ENCODE data around the gene DUSP18. TPM values are rescaled to one million over a fixed set of nuclear protein-coding genes. Genes with fewer than 3 reads are reported as not detected.
A peak's percentile ranks its signal among the peaks of the same experiment; 100 is the strongest.

Gene DUSP18
- total RNA-seq, 2 donors from 2014 or later, result 7.3 to 7.6 TPM

- DNase-seq, result no peak
- no peak overlapping the region for H3K4me3 Mint-ChIP-seq
These were observed 30.0 kb downstream of the DUSP18 start for GRCh38 chr22:30637701-30638114.

DNA sequence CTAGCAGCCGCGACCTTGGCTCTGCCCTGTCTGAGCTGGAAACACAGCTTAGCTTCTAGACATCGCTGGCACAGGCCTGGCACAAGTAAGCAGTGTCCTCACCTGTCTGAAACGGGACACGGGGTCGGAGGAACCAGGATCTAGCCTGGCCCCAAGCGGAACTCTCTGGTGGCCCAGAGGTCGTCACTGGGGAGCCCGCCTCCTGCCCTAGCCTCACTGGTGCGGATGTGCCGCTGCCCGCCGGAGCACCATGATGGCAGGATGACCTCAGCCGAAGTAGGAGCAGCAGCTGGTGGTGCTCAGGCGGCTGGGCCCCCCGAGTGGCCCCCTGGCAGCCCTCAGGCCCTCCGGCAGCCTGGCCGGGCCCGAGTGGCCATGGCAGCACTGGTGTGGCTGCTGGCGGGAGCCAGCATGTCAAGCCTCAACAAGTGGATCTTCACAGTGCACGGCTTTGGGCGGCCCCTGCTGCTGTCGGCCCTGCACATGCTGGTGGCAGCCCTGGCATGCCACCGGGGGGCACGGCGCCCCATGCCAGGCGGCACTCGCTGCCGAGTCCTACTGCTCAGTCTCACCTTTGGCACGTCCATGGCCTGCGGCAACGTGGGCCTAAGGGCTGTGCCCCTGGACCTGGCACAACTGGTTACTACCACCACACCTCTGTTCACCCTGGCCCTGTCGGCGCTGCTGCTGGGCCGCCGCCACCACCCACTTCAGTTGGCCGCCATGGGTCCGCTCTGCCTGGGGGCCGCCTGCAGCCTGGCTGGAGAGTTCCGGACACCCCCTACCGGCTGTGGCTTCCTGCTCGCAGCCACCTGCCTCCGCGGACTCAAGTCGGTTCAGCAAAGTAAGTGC is 31.2 kb downstream of the DUSP18 start:
- H3K27me3 Mint-ChIP-seq (ENCODE audit: insufficient read depth), result peaks cover 6% of the 10 kb centered on the region
- peak overlapping the region; percentile 60 for H3K4me3 Mint-ChIP-seq
- DNase-seq, result peak; percentile 70
- Histone ChIP-seq H3K27ac (ENCODE audit: low read depth, low read length) (no peak overlapping the region), H3K9ac (ENCODE audit: extremely low read depth, low read length, poor library complexity, severe bottlenecking) (no peak overlapping the region), H3K4me3 (ENCODE audit: low read length) (peak overlapping the region; percentile 76), H3K4me1 (ENCODE audit: control insufficient read depth, insufficient read depth, low read length) (no peaks in the 10 kb centered on the region), H3K27me3 (ENCODE audit: control insufficient read depth, insufficient read depth, low read length, poor library complexity, severe bottlenecking) (no peaks in the 10 kb centered on the region), H3K9me3 (ENCODE audit: control insufficient read depth, low read length) (no peaks in the 10 kb centered on the region), H3K36me3 (ENCODE audit: control insufficient read depth, insufficient read depth, low read length) (no peaks in the 10 kb centered on the region)
- 89 to 91% methylated on average over 21 to 45 of the region's 45 CpGs for WGBS, 2 experiments (ENCODE audit: insufficient coverage in 1 of 2, insufficient read length in 1 of 2)
- peak overlapping the region; percentile 70 for H3K27ac Mint-ChIP-seq
- peaks cover 10% of the 10 kb centered on the region for H3K4me1 Mint-ChIP-seq
- H3K9me3 Mint-ChIP-seq, result peaks cover 26% of the 10 kb centered on the region
- TF ChIP-seq, protein P1, sequence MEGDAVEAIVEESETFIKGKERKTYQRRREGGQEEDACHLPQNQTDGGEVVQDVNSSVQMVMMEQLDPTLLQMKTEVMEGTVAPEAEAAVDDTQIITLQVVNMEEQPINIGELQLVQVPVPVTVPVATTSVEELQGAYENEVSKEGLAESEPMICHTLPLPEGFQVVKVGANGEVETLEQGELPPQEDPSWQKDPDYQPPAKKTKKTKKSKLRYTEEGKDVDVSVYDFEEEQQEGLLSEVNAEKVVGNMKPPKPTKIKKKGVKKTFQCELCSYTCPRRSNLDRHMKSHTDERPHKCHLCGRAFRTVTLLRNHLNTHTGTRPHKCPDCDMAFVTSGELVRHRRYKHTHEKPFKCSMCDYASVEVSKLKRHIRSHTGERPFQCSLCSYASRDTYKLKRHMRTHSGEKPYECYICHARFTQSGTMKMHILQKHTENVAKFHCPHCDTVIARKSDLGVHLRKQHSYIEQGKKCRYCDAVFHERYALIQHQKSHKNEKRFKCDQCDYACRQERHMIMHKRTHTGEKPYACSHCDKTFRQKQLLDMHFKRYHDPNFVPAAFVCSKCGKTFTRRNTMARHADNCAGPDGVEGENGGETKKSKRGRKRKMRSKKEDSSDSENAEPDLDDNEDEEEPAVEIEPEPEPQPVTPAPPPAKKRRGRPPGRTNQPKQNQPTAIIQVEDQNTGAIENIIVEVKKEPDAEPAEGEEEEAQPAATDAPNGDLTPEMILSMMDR (conservative IDR thresholded peaks at IDR 0.05), result no peak
- H3K36me3 Mint-ChIP-seq (ENCODE audit: low read depth), result peaks cover 15% of the 10 kb centered on the region

More at GRCh38 chr22:30637701-30638114, 30.0 kb downstream of the DUSP18 start:
- Histone ChIP-seq H3K4me1 (ENCODE audit: control insufficient read depth, insufficient read depth, low read length) (no peaks in the 10 kb centered on the region), H3K27me3 (ENCODE audit: control insufficient read depth, insufficient read depth, low read length, poor library complexity, severe bottlenecking) (no peaks in the 10 kb centered on the region), H3K4me3 (ENCODE audit: low read length) (no peak overlapping the region), H3K36me3 (ENCODE audit: control insufficient read depth, insufficient read depth, low read length) (no peaks in the 10 kb centered on the region), H3K9me3 (ENCODE audit: control insufficient read depth, low read length) (no peaks in the 10 kb centered on the region), H3K27ac (ENCODE audit: low read depth, low read length) (no peak overlapping the region), H3K9ac (ENCODE audit: extremely low read depth, low read length, poor library complexity, severe bottlenecking) (no peak overlapping the region)
- peak overlapping the region; percentile 76 for H3K27ac Mint-ChIP-seq
- WGBS, 2 experiments (ENCODE audit: insufficient coverage in 1 of 2, insufficient read length in 1 of 2), result 70% methylated on average over 1 of the region's 1 CpG; no CpG with 5 or more reads in 1 of the 2 experiments
- H3K27me3 Mint-ChIP-seq (ENCODE audit: insufficient read depth), result peaks cover 6% of the 10 kb centered on the region
- peaks cover 25% of the 10 kb centered on the region for H3K9me3 Mint-ChIP-seq
- H3K4me1 Mint-ChIP-seq, result peaks cover 10% of the 10 kb centered on the region
- TF ChIP-seq, protein P1 (conservative IDR thresholded peaks at IDR 0.05), result no peak
- H3K36me3 Mint-ChIP-seq (ENCODE audit: low read depth), result peaks cover 15% of the 10 kb centered on the region

GRCh38 chr22:30635273-30636225 is 32.1 kb downstream of the DUSP18 start, which contains the start of gene SLC35E4:
Gene SLC35E4 (plus strand): TSS chr22:30635781. CDS start chr22:30636451, 670 bp downstream.
- Mint-ChIP-seq H3K36me3 (ENCODE audit: low read depth) (peaks cover 20% of the 10 kb centered on the region), H3K4me1 (peaks cover 10% of the 10 kb centered on the region), H3K27me3 (ENCODE audit: insufficient read depth) (peaks cover 6% of the 10 kb centered on the region), H3K9me3 (peaks cover 32% of the 10 kb centered on the region), H3K27ac (peak within 1 kb of the TSS; percentile 70), H3K4me3 (peak within 1 kb of the TSS; percentile 60)
- H3K4me1 ChIP-seq (ENCODE audit: control insufficient read depth, insufficient read depth, low read length), result no peaks in the 10 kb centered on the region
- H3K4me3 ChIP-seq (ENCODE audit: low read length), result peak within 1 kb of the TSS; percentile 76
- H3K36me3 ChIP-seq (ENCODE audit: control insufficient read depth, insufficient read depth, low read length), result no peaks in the 10 kb centered on the region
- WGBS, 2 experiments (ENCODE audit: insufficient coverage in 1 of 2, insufficient read length in 1 of 2), result 7 to 24% methylated on average over 12 to 75 of the region's 75 CpGs
- no peak within 1 kb of the TSS for H3K9ac ChIP-seq (ENCODE audit: extremely low read depth, low read length, poor library complexity, severe bottlenecking)
- peak; percentile 97 for DNase-seq
- TF ChIP-seq, protein P1 (conservative IDR thresholded peaks at IDR 0.05), result peak; percentile 52
- H3K27ac ChIP-seq (ENCODE audit: low read depth, low read length), result peak within 1 kb of the TSS; percentile 15
- no peaks in the 10 kb centered on the region for H3K9me3 ChIP-seq (ENCODE audit: control insufficient read depth, low read length)
- H3K27me3 ChIP-seq (ENCODE audit: control insufficient read depth, insufficient read depth, low read length, poor library complexity, severe bottlenecking), result no peaks in the 10 kb centered on the region

All from endodermal cell (in vitro differentiated cells).